GM20000 (cell line): ENCODE results near the gene STON1.

Experiments used
- DNase-seq: peaks from one replicate; pipeline ENCODE4 v3.0.0; 2012; ENCODE audit warnings: low spot score
- CTCF ChIP-seq: IDR thresholded peaks from 2 replicates; pipeline ENCODE4 v1.5.1; 2012; ENCODE audit warnings: mild to moderate bottlenecking, control low read depth; ENCODE audit errors: extremely low read depth, missing control alignments

STON1 gene

DNA sequence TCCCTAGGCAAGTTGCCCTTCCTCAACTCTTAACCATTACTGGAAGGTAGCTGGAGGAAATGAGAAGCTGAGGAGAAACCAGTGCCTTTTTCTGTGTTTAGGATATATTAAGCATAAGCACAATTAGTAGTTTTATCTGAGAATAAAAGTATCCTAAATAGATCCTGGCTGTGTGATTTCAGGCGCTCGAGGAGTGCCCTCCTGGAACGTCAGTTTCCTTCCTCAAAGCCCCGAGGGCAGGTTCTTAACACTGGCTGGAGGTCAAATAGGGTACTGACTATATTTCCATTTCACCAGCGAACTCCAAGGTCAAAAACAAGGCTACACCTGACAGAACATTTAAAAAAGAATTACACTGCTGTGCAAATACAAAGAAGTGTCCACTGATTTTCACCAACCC is 1.5 kb upstream of the STON1 start:
- no peak for DNase-seq
- no peak for TF ChIP-seq CTCF

DNA sequence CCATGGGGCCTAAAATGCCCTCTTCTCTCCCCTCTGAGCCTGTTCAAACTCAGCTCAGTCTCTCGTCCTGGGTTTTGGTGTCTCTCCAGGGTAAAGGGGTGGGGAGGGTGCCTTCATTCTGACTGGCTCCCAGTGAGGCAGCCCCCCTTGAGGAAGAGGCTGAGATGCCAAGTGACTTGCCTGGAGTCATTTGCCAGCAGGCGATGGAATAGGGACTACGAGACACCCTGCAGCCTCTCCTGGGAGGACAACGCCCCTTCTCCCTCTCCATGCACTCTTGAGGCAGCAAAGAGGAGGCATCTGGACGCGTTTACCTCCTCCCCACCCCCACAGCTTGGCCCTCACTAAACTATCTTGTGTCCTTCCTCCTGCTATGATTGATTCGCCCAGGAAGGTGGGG is 760 bp upstream of the STON1 start:
- no peak for DNase-seq
- TF ChIP-seq CTCF = no peak

DNA sequence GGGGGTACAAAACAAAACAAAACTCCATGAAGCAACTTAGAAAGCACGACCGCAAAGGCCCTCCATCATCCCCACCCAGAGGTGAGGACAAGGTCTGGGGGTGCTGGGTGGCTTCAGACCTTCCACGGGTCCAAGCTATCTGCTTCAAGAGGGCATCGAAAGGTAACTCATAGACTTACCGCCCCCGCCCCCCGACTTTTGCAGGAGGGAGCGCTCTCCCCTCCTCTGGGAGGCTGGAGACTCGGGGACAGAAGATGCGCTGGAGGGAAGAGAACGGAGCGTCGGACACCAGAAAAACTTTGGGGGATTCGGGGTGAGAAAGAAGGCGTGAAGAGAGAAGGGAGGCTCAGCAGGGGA is 300 bp upstream of the STON1 start:
- TF ChIP-seq CTCF = no peak
- DNase-seq = no peak

GRCh38 chr2:48531141-48531648 is 1.2 kb downstream of the STON1 start:
- no peak for TF ChIP-seq CTCF
- DNase-seq = no peak

- DNase-seq = no peak
- no peak for TF ChIP-seq CTCF
Measured at GRCh38 chr2:48532174-48532573, 2.2 kb downstream of the STON1 start.

- no peak for TF ChIP-seq CTCF
Measured at GRCh38 chr2:48532824-48533223, 2.9 kb downstream of the STON1 start.

GRCh38 chr2:48534781-48535180 is 4.8 kb downstream of the STON1 start:
- TF ChIP-seq CTCF = no peak
- DNase-seq = no peak

More at GRCh38 chr2:48532824-48533223, 2.9 kb downstream of the STON1 start:
- DNase-seq = no peak
